ENCODE data around the gene AEN.

DNA sequence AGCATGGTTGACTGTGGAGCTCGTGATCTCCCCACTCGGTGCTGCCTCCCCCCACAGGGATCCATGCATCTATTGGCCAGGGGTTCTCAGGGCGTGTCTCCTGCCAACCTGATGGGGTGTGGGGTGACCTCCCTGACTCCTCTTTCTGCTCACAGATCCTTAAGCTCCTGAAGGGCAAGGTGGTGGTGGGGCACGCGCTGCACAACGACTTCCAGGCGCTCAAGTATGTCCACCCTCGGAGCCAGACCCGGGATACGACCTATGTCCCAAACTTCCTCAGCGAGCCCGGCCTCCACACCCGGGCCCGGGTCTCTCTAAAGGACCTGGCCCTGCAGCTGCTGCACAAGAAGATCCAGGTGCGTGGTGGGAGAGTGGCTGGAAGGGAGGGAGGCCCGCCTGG is 7.9 kb downstream of the AEN start:
- TF ChIP-seq EZH2phosphoT487 (IDR thresholded peaks at IDR 0.05; ENCODE audit: insufficient read depth, low read depth) = no peak
- no peak for TF ChIP-seq EZH2 (IDR thresholded peaks at IDR 0.05; ENCODE audit: insufficient read depth, poor library complexity, severe bottlenecking)

Data from GM23248 (cell line).